Duodenal mucosa (tissue), 2 donors: ENCODE data around the gene RBM20.

ENCODE experiments used
- H3K27ac ChIP-seq: one replicate; pipeline ENCODE4 v1.7.0; 2013; ENCODE audit warnings: low read depth, low read length
- H3K27me3 ChIP-seq, 2 donors: one replicate each; pipeline ENCODE4 v1.7.0; 2013; ENCODE audit warnings: low read length in 2 of 2, control low read depth in 1 of 2; ENCODE audit not compliant: insufficient read depth in 2 of 2, control insufficient read depth in 1 of 2
- H3K36me3 ChIP-seq, 2 donors: one replicate each; pipeline ENCODE4 v1.7.0; 2013; ENCODE audit warnings: low read length in 2 of 2, control low read depth in 1 of 2; ENCODE audit not compliant: insufficient read depth in 2 of 2, control insufficient read depth in 1 of 2
- H3K4me1 ChIP-seq, 2 donors: one replicate each; pipeline ENCODE4 v1.7.0; 2013; ENCODE audit warnings: low read length in 2 of 2, control low read depth in 1 of 2; ENCODE audit not compliant: insufficient read depth in 2 of 2, control insufficient read depth in 1 of 2
- H3K4me3 ChIP-seq, 2 donors: one replicate each; pipeline ENCODE4 v1.7.0; 2013; ENCODE audit warnings: low read length in 2 of 2, low read depth in 1 of 2
- H3K9ac ChIP-seq, 2 donors: one replicate each; pipeline ENCODE4 v1.7.0; 2013; ENCODE audit warnings: low read length in 2 of 2, low read depth in 1 of 2
- H3K9me3 ChIP-seq, 2 donors: one replicate each; pipeline ENCODE4 v1.7.0; 2013; ENCODE audit warnings: low read length in 2 of 2, control low read depth in 1 of 2; ENCODE audit not compliant: control insufficient read depth in 1 of 2

Gene RBM20

GRCh38 chr10:110780704-110781103, 136.6 kb downstream of the RBM20 start:
- Histone ChIP-seq H3K9ac (no peak overlapping the region), H3K27ac (no peak overlapping the region), H3K9me3 (no peaks in the 10 kb centered on the region), H3K27me3 (no peaks in the 10 kb centered on the region), H3K4me1 (peaks cover 2 to 3% of the 10 kb centered on the region in 2 donors), H3K36me3 (no peaks in the 10 kb centered on the region), H3K4me3 (no peak overlapping the region)

- Histone ChIP-seq H3K36me3 (no peaks in the 10 kb centered on the region), H3K4me1 (no peaks in the 10 kb centered on the region), H3K9ac (no peak overlapping the region), H3K9me3 (no peaks in the 10 kb centered on the region), H3K27ac (no peak overlapping the region), H3K4me3 (no peak overlapping the region), H3K27me3 (no peaks in the 10 kb centered on the region)
These were observed 137.0 kb downstream of the RBM20 start for GRCh38 chr10:110781139-110781538.

GRCh38 chr10:110782616-110783015, 138.5 kb downstream of the RBM20 start:
- H3K27me3 ChIP-seq = no peaks in the 10 kb centered on the region
- no peak overlapping the region for H3K27ac ChIP-seq
- H3K4me1 ChIP-seq = no peaks in the 10 kb centered on the region
- H3K36me3 ChIP-seq = no peaks in the 10 kb centered on the region
- no peak overlapping the region for H3K9ac ChIP-seq
- H3K4me3 ChIP-seq = no peak overlapping the region
- no peaks in the 10 kb centered on the region for H3K9me3 ChIP-seq

DNA sequence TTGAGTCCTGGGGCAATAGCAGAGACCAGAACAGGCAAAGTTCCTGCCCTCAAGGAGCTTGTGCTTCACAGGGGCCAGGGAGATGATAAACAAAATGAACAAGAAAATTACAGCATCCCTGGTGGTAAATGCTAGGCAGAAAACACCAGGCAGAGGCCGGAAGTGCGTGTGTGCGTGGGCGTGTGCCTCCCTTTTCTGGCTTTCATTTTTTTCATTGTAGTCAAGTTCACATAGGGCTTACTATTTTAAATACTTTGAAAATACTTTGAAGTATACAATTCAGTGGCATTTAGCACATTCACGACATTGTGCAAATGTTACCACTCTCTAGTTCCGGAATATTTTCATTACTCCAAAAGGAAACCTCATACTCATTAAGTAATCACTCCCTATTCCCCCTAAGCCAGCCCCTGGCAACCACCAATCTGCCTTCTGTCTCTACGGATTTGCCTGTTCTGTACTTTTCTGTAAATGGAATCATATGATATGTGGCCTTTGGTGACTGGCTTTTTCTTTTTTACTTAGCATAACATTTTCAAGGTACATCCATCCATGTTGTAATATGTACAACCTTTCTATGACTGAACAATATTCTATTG, 139.5 kb downstream of the RBM20 start:
- Histone ChIP-seq H3K9ac (no peak overlapping the region), H3K27ac (no peak overlapping the region)

DNA sequence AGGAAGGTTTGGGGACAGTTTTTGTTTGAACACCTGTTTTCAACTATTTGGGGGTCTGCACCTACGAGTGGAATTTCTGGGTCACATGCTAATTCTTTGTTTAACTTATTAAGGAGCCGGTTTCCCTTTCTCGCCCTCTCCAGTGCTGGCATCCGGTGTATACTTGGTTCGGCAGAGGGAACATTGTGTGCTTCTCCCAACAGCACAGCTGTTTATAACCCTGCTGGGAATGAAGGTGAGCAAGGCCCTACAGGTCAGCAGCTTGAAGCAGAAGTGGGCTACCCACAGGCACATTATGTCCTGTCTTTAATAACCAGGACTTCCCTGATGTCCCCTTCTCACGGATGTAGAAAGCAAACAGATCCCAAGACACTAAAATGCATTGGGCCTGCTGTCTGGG, 140.1 kb downstream of the RBM20 start:
- Histone ChIP-seq H3K27me3 (no peaks in the 10 kb centered on the region), H3K9me3 (no peaks in the 10 kb centered on the region), H3K9ac (no peak overlapping the region), H3K36me3 (no peaks in the 10 kb centered on the region), H3K4me3 (no peak overlapping the region), H3K4me1 (no peaks in the 10 kb centered on the region), H3K27ac (no peak overlapping the region)

More for the DNA sequence above, 139.5 kb downstream of the RBM20 start:
- no peak overlapping the region for H3K4me3 ChIP-seq
- no peaks in the 10 kb centered on the region for H3K27me3 ChIP-seq
- no peaks in the 10 kb centered on the region for H3K9me3 ChIP-seq
- H3K36me3 ChIP-seq = no peaks in the 10 kb centered on the region
- H3K4me1 ChIP-seq = no peaks in the 10 kb centered on the region

GRCh38 chr10:110786172-110786571, 142.0 kb downstream of the RBM20 start:
- no peaks in the 10 kb centered on the region for H3K9me3 ChIP-seq
- H3K4me1 ChIP-seq = no peaks in the 10 kb centered on the region
- no peaks in the 10 kb centered on the region for H3K27me3 ChIP-seq
- H3K36me3 ChIP-seq = no peaks in the 10 kb centered on the region
- H3K27ac ChIP-seq = no peak overlapping the region
- no peak overlapping the region for H3K4me3 ChIP-seq
- no peak overlapping the region for H3K9ac ChIP-seq

GRCh38 chr10:110788620-110789385, 144.7 kb downstream of the RBM20 start:
- Histone ChIP-seq H3K9ac (no peak overlapping the region), H3K4me1 (peaks cover 7 to 10% of the 10 kb centered on the region in 2 donors), H3K27me3 (no peaks in the 10 kb centered on the region), H3K9me3 (no peaks in the 10 kb centered on the region), H3K4me3 (no peak overlapping the region), H3K27ac (no peak overlapping the region), H3K36me3 (no peaks in the 10 kb centered on the region)

DNA sequence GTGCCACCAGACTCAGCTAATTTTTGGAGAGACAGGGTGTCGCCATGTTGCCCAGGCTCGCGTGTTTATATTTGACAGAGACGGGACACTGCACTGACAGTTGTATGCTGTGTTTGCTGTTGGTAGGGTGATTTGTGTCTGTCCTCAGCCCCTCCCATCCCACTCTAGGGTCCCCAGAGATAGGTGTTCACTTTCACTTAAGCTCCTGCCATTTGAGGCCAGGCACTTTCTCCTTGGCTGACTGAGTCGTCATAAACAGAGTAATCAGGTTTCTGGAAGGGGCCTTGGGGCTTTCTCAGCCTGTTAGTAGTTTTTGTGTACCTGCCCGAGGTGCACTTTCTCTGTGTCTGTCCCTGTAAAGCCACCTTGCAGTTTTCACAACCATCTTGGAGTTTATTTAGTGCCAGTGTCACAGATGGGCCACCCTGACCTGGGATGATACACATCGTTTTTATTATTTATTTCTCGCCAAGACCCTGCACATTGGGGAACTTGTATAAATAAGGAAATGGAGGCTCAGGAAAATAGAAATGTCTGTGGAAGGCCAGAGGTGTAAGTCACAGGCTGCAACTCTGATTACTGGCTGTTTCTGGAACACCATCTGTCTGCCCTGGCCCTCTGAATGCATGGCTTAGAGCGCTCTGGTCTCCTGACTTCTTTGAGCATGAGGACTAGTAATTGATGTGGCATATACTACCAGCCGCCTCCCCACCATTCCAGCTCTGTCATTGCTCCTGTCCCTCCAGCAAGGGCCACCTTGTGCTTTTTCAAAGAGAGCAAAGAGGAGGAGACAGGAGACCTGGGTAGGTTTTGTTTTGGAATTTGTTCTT, 145.7 kb downstream of the RBM20 start:
- Histone ChIP-seq H3K4me1 (peaks cover 7 to 10% of the 10 kb centered on the region in 2 donors), H3K27ac (no peak overlapping the region), H3K9ac (no peak overlapping the region), H3K4me3 (no peak overlapping the region), H3K27me3 (no peaks in the 10 kb centered on the region), H3K9me3 (no peaks in the 10 kb centered on the region), H3K36me3 (no peaks in the 10 kb centered on the region)

- no peak overlapping the region for H3K4me3 ChIP-seq
- no peaks in the 10 kb centered on the region for H3K27me3 ChIP-seq
- no peaks in the 10 kb centered on the region for H3K36me3 ChIP-seq
- H3K4me1 ChIP-seq = peaks cover 10% of the 10 kb centered on the region in 2 donors
- no peaks in the 10 kb centered on the region for H3K9me3 ChIP-seq
- no peak overlapping the region for H3K27ac ChIP-seq
- no peak overlapping the region for H3K9ac ChIP-seq
These were observed 146.9 kb downstream of the RBM20 start for GRCh38 chr10:110790913-110791506.
